ENCODE results near the gene VPS51. TPM values are rescaled to one million over a fixed set of nuclear protein-coding genes. Genes with fewer than 3 reads are reported as not detected.

VPS51 gene
- total and polyA plus RNA-seq, 2 of the 4 experiments (the other 2 are of a cell fraction), result 56.3 to 113 TPM

DNA sequence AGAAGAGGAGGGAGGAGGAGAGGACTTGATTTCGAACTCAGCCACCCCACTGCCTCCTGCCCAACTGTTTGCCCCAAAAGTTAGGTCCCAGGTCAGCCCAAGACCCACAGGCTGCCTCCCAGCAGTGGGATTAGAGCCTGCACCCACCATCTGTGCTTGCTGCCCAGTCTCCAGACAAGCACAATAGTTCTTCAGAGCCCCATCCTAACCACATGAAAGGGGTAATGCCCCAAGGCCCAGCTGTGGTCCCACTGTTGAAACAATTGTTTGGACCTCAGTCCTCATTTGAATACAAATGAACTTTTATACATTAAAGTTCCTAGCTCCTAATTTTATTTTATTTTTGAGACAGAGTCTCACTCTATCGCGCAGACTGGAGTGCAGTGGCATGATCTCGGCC, 5.4 kb upstream of the VPS51 start:
- H3K18ac ChIP-seq (ENCODE audit: low read depth, low read length), result no peak overlapping the region
- no peak for DNase-seq
- CTCF ChIA-PET, result no interaction called here
- no peak overlapping the region for H2BK20ac ChIP-seq (ENCODE audit: low read depth, low read length)
- no peak overlapping the region for H4K8ac ChIP-seq (ENCODE audit: low read depth in 2 of 2, low read length in 2 of 2)
- no peaks in the 10 kb centered on the region for H3K4me1 ChIP-seq (ENCODE audit: control insufficient read depth, insufficient read depth, low read length)
- POLR2A ChIA-PET (ENCODE audit: unreplicated experiment), result no interaction called here
- no peak overlapping the region for H2AK9ac ChIP-seq (replicated peaks; ENCODE audit: low read depth, low read length, poor library complexity)
- H4K20me1 ChIP-seq (ENCODE audit: insufficient read depth, low read length), result no peaks in the 10 kb centered on the region
- H3K23ac ChIP-seq (ENCODE audit: low read depth, low read length), result no peak overlapping the region
- BruUV-seq (replicated peaks), result no TSS peak
- no peak overlapping the region for H3K14ac ChIP-seq (replicated peaks; ENCODE audit: low read depth, low read length)
- H4K91ac ChIP-seq (ENCODE audit: insufficient read depth, low read depth, low read length), result no peak overlapping the region
- ATAC-seq (ENCODE audit: low read depth), result no peak
- dilution Hi-C loops (cut with HindIII; ENCODE audit: low sequenced_read_pairs, unreplicated experiment), result no loop called here
- no peak overlapping the region for H2BK15ac ChIP-seq (ENCODE audit: low read depth, low read length)
- peaks cover 6 to 9% of the 10 kb centered on the region in 2 experiments for H3K79me1 ChIP-seq (ENCODE audit: low read depth in 1 of 2, low read length in 2 of 2)
- no peak overlapping the region for H2BK120ac ChIP-seq (ENCODE audit: low read depth, low read length)
- no peak overlapping the region for H2BK5ac ChIP-seq (ENCODE audit: low read depth, low read length, poor library complexity, severe bottlenecking)
- no peaks in the 10 kb centered on the region for H3K9me3 ChIP-seq (ENCODE audit: control insufficient read depth, insufficient read depth, low read length)
- H3K9me1 ChIP-seq (ENCODE audit: insufficient read depth, low read length), result peaks cover 3% of the 10 kb centered on the region; the same call in 1 of the 2 replicates
- no peaks in the 10 kb centered on the region for H3K27me3 ChIP-seq (ENCODE audit: control insufficient read depth, insufficient read depth, low read length)
- H3K9ac ChIP-seq (ENCODE audit: low read depth, low read length), result no peak overlapping the region
- no peak overlapping the region for H3K4me3 ChIP-seq (ENCODE audit: insufficient read depth, low read depth, low read length)
- no peak overlapping the region for H3K4ac ChIP-seq (ENCODE audit: low read depth, low read length)
- H2AK5ac ChIP-seq (ENCODE audit: low read depth, low read length), result no peak overlapping the region
- 100% methylated on average over 3 of the region's 4 CpGs; no CpG with 5 or more reads in 1 of the 2 experiments for WGBS, 2 experiments (ENCODE audit: extremely low coverage in 2 of 2, insufficient read length in 1 of 2)
- peaks cover 33% of the 10 kb centered on the region for H3K36me3 ChIP-seq (ENCODE audit: control insufficient read depth, insufficient read depth, low read length)
- no peak overlapping the region for H3K4me2 ChIP-seq (ENCODE audit: low read depth, low read length)
- no peak overlapping the region for H2AFZ ChIP-seq (replicated peaks; ENCODE audit: low read length, poor library complexity)
- no peak overlapping the region for H4K5ac ChIP-seq (ENCODE audit: low read depth, low read length)
- H3K56ac ChIP-seq (ENCODE audit: extremely low read depth, insufficient read depth, low read length), result no peak overlapping the region
- TF ChIP-seq MXI1 (IDR thresholded peaks at IDR 0.05; ENCODE audit: borderline replicate concordance, low read depth, low read length) (no peak), MAZ (IDR thresholded peaks at IDR 0.05; ENCODE audit: borderline replicate concordance, low read depth, low read length) (no peak), NFE2L2 (IDR thresholded peaks at IDR 0.05; ENCODE audit: low read depth, low read length) (no peak), MAFK (IDR thresholded peaks at IDR 0.05; ENCODE audit: low read depth, low read length) (no peak), CEBPB (IDR thresholded peaks at IDR 0.05; ENCODE audit: low read depth, low read length) (no peak), RCOR1 (IDR thresholded peaks at IDR 0.05; ENCODE audit: insufficient replicate concordance, low read length) (no peak)
- in situ Hi-C loops (cut with MboI; ENCODE audit: low sequenced_read_pairs), result no loop called here
- intact Hi-C loops (cut with micrococcal nuclease), result no loop called here
- no peak overlapping the region for H3K27ac ChIP-seq (ENCODE audit: insufficient read depth, low read length)

Measured in IMR-90 (cell line).